ENCODE data around the gene THSD4.

THSD4 gene

GRCh38 chr15:71817351-71817750 lies 702.1 kb downstream of the THSD4 start:
- no peak overlapping the region for H3K4me3 ChIP-seq (replicated peaks; ENCODE audit: insufficient read depth, low read length)
- TF ChIP-seq POLR2AphosphoS5 (IDR thresholded peaks at IDR 0.05; ENCODE audit: low read depth) (no peak), SPI1 (IDR thresholded peaks at IDR 0.05; ENCODE audit: borderline replicate concordance, low read depth) (no peak), CTCF (IDR thresholded peaks at IDR 0.05; ENCODE audit: insufficient read depth, low read length) (no peak)
- TF ChIP-seq, protein P1, sequence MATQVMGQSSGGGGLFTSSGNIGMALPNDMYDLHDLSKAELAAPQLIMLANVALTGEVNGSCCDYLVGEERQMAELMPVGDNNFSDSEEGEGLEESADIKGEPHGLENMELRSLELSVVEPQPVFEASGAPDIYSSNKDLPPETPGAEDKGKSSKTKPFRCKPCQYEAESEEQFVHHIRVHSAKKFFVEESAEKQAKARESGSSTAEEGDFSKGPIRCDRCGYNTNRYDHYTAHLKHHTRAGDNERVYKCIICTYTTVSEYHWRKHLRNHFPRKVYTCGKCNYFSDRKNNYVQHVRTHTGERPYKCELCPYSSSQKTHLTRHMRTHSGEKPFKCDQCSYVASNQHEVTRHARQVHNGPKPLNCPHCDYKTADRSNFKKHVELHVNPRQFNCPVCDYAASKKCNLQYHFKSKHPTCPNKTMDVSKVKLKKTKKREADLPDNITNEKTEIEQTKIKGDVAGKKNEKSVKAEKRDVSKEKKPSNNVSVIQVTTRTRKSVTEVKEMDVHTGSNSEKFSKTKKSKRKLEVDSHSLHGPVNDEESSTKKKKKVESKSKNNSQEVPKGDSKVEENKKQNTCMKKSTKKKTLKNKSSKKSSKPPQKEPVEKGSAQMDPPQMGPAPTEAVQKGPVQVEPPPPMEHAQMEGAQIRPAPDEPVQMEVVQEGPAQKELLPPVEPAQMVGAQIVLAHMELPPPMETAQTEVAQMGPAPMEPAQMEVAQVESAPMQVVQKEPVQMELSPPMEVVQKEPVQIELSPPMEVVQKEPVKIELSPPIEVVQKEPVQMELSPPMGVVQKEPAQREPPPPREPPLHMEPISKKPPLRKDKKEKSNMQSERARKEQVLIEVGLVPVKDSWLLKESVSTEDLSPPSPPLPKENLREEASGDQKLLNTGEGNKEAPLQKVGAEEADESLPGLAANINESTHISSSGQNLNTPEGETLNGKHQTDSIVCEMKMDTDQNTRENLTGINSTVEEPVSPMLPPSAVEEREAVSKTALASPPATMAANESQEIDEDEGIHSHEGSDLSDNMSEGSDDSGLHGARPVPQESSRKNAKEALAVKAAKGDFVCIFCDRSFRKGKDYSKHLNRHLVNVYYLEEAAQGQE (IDR thresholded peaks at IDR 0.05; ENCODE audit: insufficient replicate concordance, low read depth) = no peak
- H3K27ac ChIP-seq (replicated peaks) = no peak overlapping the region
- H3K27me3 ChIP-seq (ENCODE audit: insufficient read depth, poor library complexity, severe bottlenecking) = no peaks in the 10 kb centered on the region
- DNase-seq (ENCODE audit: low read depth in 1 of 2, low spot score in 1 of 2) = no peak

DNA sequence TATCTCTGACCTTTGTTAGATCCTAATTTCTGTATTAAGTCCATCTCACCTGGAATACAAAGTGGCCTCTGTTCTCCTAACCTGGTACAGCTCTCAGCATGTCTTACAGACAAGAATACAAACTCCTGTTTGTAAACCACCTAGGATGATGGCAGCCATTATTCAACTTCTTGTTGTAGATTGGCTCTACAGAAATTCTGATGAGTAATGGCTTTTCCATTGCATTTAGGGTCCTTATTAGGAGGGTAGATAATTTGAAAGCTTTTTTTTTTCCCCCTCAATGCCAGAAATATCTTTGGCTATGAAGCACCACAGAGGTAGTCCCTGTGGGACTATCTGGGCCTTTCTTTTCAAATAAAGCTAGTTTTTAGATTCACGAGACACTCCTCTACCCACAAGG lies 704.9 kb downstream of the THSD4 start:
- no peaks in the 10 kb centered on the region for H3K27me3 ChIP-seq (ENCODE audit: insufficient read depth, poor library complexity, severe bottlenecking)
- no peak for DNase-seq (ENCODE audit: low read depth in 1 of 2, low spot score in 1 of 2)
- H3K27ac ChIP-seq (replicated peaks) = no peak overlapping the region
- no peak overlapping the region for H3K4me3 ChIP-seq (replicated peaks; ENCODE audit: insufficient read depth, low read length)
- TF ChIP-seq POLR2AphosphoS5 (IDR thresholded peaks at IDR 0.05; ENCODE audit: low read depth) = no peak
- TF ChIP-seq GABPA (IDR thresholded peaks at IDR 0.05; ENCODE audit: low read depth) = no peak
- no peak for TF ChIP-seq CTCF (IDR thresholded peaks at IDR 0.05; ENCODE audit: insufficient read depth, low read length)
- TF ChIP-seq, protein P1 (IDR thresholded peaks at IDR 0.05; ENCODE audit: insufficient replicate concordance, low read depth) = no peak
- no peak for TF ChIP-seq SPI1 (IDR thresholded peaks at IDR 0.05; ENCODE audit: borderline replicate concordance, low read depth)

DNA sequence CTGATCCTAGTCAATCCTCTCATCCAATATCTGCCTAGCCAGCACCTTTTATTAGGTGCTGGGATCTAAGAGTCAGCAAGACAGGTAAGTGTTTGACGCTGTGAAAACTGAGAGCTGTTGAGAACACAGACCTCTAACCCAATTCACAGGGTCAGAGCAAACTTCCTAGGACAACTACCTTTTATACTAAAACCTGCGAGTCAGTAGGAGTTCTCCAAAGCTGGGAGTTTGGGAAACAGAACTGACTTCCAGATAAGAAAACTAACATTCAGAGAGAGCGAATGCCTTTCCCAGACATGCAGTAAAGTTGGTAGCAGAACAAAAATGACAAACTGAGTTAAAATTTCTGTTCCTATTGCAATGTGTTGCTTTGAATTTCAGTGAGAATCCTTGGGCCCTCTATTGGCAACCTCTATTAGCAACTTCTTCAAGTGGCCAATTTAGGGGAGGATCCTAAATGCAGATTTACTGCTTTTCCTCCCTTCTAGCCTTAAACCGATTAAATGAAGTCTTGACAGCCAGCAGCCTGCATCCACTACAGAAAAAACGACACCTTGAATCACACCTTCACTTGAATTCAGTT lies 706.4 kb downstream of the THSD4 start:
- no peak overlapping the region for H3K27ac ChIP-seq (replicated peaks)
- H3K4me3 ChIP-seq (replicated peaks; ENCODE audit: insufficient read depth, low read length) = no peak overlapping the region
- no peaks in the 10 kb centered on the region for H3K27me3 ChIP-seq (ENCODE audit: insufficient read depth, poor library complexity, severe bottlenecking)
- DNase-seq (ENCODE audit: low read depth in 1 of 2, low spot score in 1 of 2) = no peak
- no peak for TF ChIP-seq CTCF (IDR thresholded peaks at IDR 0.05; ENCODE audit: insufficient read depth, low read length)
- TF ChIP-seq GABPA (IDR thresholded peaks at IDR 0.05; ENCODE audit: low read depth) = no peak
- TF ChIP-seq POLR2AphosphoS5 (IDR thresholded peaks at IDR 0.05; ENCODE audit: low read depth) = no peak
- TF ChIP-seq SPI1 (IDR thresholded peaks at IDR 0.05; ENCODE audit: borderline replicate concordance, low read depth) = no peak
- TF ChIP-seq, protein P1 (IDR thresholded peaks at IDR 0.05; ENCODE audit: insufficient replicate concordance, low read depth) = no peak

Measured in HL-60 (cell line).